ENCODE data around the gene PEX5L. TPM values are rescaled to one million over a fixed set of nuclear protein-coding genes. Genes with fewer than 3 reads are reported as not detected.

PEX5L gene
- total and polyA plus RNA-seq, 2 donors (not counting 1 experiment from before 2014, with no cell fraction given), result not detected

DNA sequence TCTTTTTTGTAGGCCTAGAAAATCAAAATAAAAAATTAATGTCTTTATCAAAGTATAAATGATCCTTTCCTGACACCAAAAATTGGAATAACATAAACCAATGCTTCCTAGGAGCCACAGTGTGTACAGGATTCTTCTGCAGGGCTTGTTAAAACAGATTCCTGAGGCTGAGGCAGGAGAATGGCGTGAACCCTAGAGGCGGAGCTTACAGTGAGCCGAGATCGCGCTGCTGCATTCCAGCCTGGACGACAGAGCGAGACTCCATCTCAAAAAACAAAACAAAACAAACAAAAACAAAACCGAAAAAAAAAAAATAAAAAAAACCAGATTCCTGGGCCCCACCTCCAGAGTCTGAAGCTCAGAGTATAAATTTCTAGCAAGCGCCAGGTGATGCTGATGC, 78.0 kb downstream of the PEX5L start:
- no peak overlapping the region for H3K4me3 ChIP-seq (ENCODE audit: control extremely low read depth in 1 of 5, extremely low read depth in 1 of 5, insufficient read depth in 1 of 5, low read depth in 2 of 5, low read length in 4 of 5)
- no peaks in the 10 kb centered on the region for H3K36me3 ChIP-seq (replicated peaks in 1 of 2; ENCODE audit: control extremely low read depth in 1 of 2, control insufficient read depth in 1 of 2, extremely low read depth in 1 of 2, insufficient read depth in 2 of 2, low read length in 1 of 2)
- ChIA-PET CTCF (no interaction called here), POLR2A (no interaction called here)
- no peak overlapping the region for H3K9ac ChIP-seq (ENCODE audit: low read length)
- peaks cover 0 to 4% (median 1%) of the 10 kb centered on the region in 3 donors for H3K9me3 ChIP-seq (ENCODE audit: control extremely low read depth in 1 of 3, control insufficient read depth in 2 of 3, insufficient read depth in 1 of 3, low read length in 2 of 3)
- WGBS (ENCODE audit: insufficient coverage), result 98% methylated on average over 7 of the region's 9 CpGs
- Mint-ChIP-seq H3K4me1 (peaks cover 18% of the 10 kb centered on the region), H3K9me3 (ENCODE audit: insufficient read depth) (no peaks in the 10 kb centered on the region), H3K4me3 (no peak overlapping the region), H3K27me3 (peaks cover 36% of the 10 kb centered on the region), H3K27ac (no peak overlapping the region)
- TF ChIP-seq EZH2 (IDR thresholded peaks at IDR 0.05; ENCODE audit: borderline replicate concordance, insufficient read depth, low read depth, low read length, poor library complexity, severe bottlenecking), result no peak
- TF ChIP-seq, protein P1, sequence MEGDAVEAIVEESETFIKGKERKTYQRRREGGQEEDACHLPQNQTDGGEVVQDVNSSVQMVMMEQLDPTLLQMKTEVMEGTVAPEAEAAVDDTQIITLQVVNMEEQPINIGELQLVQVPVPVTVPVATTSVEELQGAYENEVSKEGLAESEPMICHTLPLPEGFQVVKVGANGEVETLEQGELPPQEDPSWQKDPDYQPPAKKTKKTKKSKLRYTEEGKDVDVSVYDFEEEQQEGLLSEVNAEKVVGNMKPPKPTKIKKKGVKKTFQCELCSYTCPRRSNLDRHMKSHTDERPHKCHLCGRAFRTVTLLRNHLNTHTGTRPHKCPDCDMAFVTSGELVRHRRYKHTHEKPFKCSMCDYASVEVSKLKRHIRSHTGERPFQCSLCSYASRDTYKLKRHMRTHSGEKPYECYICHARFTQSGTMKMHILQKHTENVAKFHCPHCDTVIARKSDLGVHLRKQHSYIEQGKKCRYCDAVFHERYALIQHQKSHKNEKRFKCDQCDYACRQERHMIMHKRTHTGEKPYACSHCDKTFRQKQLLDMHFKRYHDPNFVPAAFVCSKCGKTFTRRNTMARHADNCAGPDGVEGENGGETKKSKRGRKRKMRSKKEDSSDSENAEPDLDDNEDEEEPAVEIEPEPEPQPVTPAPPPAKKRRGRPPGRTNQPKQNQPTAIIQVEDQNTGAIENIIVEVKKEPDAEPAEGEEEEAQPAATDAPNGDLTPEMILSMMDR (IDR thresholded peaks at IDR 0.05), result no peak
- H3K4me1 ChIP-seq (ENCODE audit: control insufficient read depth in 2 of 2, insufficient read depth in 2 of 2, low read length in 2 of 2), result peaks cover 10 to 25% of the 10 kb centered on the region in 2 donors
- no peak overlapping the region for H3K27ac ChIP-seq (ENCODE audit: low read length in 2 of 2)
- DNase-seq (no peak), ATAC-seq (ENCODE audit: low read depth) (no peak)
- no peaks in the 10 kb centered on the region for H3K79me2 ChIP-seq (ENCODE audit: control insufficient read depth, insufficient read depth, low read length)
- peaks cover 0 to 11% (median 7%) of the 10 kb centered on the region in 4 experiments for H3K27me3 ChIP-seq (replicated peaks in 1 of 4; ENCODE audit: control extremely low read depth in 1 of 4, control insufficient read depth in 3 of 4, insufficient read depth in 4 of 4, low read length in 3 of 4)
- H2AFZ ChIP-seq (ENCODE audit: insufficient read depth, low read depth, low read length, poor library complexity, severe bottlenecking), result no peak overlapping the region
- intact Hi-C loops (cut with micrococcal nuclease), result no loop called here
- no peak overlapping the region for H3K4me2 ChIP-seq (replicated peaks; ENCODE audit: low read depth, low read length, poor library complexity, severe bottlenecking)
- no peaks in the 10 kb centered on the region for H4K20me1 ChIP-seq (ENCODE audit: control insufficient read depth, insufficient read depth, low read length, poor library complexity, severe bottlenecking)

DNA sequence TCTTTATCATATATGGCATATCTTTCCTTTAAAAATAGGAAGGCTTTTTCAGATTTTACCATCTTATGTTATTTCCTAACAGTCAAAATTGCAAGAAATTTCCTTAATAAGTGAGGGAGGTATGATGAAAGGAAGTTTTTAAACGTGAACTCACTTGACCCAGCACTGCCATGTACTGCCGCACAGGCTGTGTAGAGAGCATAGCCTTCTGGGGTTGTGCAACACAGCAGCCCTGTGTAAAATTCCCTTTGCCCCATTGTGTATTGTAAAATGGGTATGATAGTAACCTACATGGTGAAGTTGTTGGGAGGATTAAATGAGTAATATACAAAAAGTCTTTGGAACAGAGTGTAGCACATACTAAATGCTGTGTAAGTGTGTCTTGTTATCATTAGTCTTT, 78.6 kb downstream of the PEX5L start:
- H4K20me1 ChIP-seq (ENCODE audit: control insufficient read depth, insufficient read depth, low read length, poor library complexity, severe bottlenecking), result no peaks in the 10 kb centered on the region
- H3K4me3 ChIP-seq (ENCODE audit: control extremely low read depth in 1 of 5, extremely low read depth in 1 of 5, insufficient read depth in 1 of 5, low read depth in 2 of 5, low read length in 4 of 5), result no peak overlapping the region
- peaks cover 18% of the 10 kb centered on the region for H3K4me1 Mint-ChIP-seq
- WGBS (ENCODE audit: insufficient coverage), result 86% methylated on average over 2 of the region's 2 CpGs
- ChIA-PET POLR2A (no interaction called here), CTCF (no interaction called here)
- peaks cover 0 to 11% (median 7%) of the 10 kb centered on the region in 4 experiments for H3K27me3 ChIP-seq (replicated peaks in 1 of 4; ENCODE audit: control extremely low read depth in 1 of 4, control insufficient read depth in 3 of 4, insufficient read depth in 4 of 4, low read length in 3 of 4)
- no peaks in the 10 kb centered on the region for H3K79me2 ChIP-seq (ENCODE audit: control insufficient read depth, insufficient read depth, low read length)
- no peaks in the 10 kb centered on the region for H3K36me3 ChIP-seq (replicated peaks in 1 of 2; ENCODE audit: control extremely low read depth in 1 of 2, control insufficient read depth in 1 of 2, extremely low read depth in 1 of 2, insufficient read depth in 2 of 2, low read length in 1 of 2)
- peaks cover 10 to 25% of the 10 kb centered on the region in 2 donors for H3K4me1 ChIP-seq (ENCODE audit: control insufficient read depth in 2 of 2, insufficient read depth in 2 of 2, low read length in 2 of 2)
- no peak overlapping the region for H3K27ac Mint-ChIP-seq
- TF ChIP-seq EZH2 (IDR thresholded peaks at IDR 0.05; ENCODE audit: borderline replicate concordance, insufficient read depth, low read depth, low read length, poor library complexity, severe bottlenecking), result no peak
- no peak overlapping the region for H3K4me3 Mint-ChIP-seq
- H3K9me3 Mint-ChIP-seq (ENCODE audit: insufficient read depth), result no peaks in the 10 kb centered on the region
- H3K9me3 ChIP-seq (ENCODE audit: control extremely low read depth in 1 of 3, control insufficient read depth in 2 of 3, insufficient read depth in 1 of 3, low read length in 2 of 3), result peaks cover 0 to 4% (median 1%) of the 10 kb centered on the region in 3 donors
- peaks cover 39% of the 10 kb centered on the region for H3K27me3 Mint-ChIP-seq
- ATAC-seq (ENCODE audit: low read depth), result no peak
- intact Hi-C loops (cut with micrococcal nuclease), result no loop called here
- H3K9ac ChIP-seq (ENCODE audit: low read length), result no peak overlapping the region
- H2AFZ ChIP-seq (ENCODE audit: insufficient read depth, low read depth, low read length, poor library complexity, severe bottlenecking), result no peak overlapping the region
- DNase-seq, result no peak
- H3K27ac ChIP-seq (ENCODE audit: low read length in 2 of 2), result no peak overlapping the region
- no peak overlapping the region for H3K4me2 ChIP-seq (replicated peaks; ENCODE audit: low read depth, low read length, poor library complexity, severe bottlenecking)
